Measurements from ENCODE around the gene RIPOR3. TPM values are rescaled to one million over a fixed set of nuclear protein-coding genes. Genes with fewer than 3 reads are reported as not detected.
"Not testable (repeated sequence)": the region's sequence is repeated elsewhere in the genome, so short reads cannot be mapped to it uniquely, and the experiment has no call there.

The RIPOR3 gene
- total RNA-seq, 1 donor: 6.5 TPM

DNA sequence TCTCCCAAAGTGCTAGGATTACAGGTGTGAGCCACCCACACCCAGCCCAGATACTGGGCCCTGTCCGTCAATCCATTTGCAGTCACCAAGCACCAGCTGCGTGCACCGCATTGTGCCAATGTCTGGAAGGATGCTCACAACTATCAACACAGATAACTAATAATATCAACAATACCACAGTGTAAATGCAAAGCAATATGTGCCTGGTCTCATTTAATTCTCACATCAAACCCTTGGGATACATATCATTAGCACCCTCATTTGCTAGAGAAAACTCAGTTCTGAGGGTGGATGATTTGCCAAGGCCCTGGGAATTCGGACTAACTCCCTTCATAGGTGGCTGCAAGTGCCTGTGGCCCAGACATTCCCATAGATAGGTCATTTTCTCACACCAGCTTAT, 14.5 kb downstream of the RIPOR3 start:
- DNase-seq (ENCODE audit: low read depth): no peak
- TF ChIP-seq, protein P1, sequence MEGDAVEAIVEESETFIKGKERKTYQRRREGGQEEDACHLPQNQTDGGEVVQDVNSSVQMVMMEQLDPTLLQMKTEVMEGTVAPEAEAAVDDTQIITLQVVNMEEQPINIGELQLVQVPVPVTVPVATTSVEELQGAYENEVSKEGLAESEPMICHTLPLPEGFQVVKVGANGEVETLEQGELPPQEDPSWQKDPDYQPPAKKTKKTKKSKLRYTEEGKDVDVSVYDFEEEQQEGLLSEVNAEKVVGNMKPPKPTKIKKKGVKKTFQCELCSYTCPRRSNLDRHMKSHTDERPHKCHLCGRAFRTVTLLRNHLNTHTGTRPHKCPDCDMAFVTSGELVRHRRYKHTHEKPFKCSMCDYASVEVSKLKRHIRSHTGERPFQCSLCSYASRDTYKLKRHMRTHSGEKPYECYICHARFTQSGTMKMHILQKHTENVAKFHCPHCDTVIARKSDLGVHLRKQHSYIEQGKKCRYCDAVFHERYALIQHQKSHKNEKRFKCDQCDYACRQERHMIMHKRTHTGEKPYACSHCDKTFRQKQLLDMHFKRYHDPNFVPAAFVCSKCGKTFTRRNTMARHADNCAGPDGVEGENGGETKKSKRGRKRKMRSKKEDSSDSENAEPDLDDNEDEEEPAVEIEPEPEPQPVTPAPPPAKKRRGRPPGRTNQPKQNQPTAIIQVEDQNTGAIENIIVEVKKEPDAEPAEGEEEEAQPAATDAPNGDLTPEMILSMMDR (IDR thresholded peaks at IDR 0.05; ENCODE audit: insufficient read depth, low read length): no peak
- H3K4me3 ChIP-seq (ENCODE audit: low read depth, low read length): no peak overlapping the region

DNA sequence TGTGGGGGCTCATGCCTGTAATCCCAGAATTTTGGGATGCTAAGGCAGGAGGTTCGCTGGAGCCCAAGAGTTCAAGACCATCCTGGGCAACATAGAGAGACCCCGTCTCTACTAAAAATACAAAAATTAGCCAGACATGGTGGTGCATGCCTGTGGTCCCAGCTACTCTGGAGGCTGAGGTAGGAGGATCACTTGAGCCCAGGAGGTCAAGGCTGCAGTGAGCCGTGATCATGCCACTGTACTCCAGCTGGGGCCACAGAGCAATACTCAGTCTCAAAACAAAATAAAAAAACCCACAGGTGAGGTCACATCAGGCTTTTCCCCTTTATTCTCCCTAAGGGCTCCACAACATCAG, 15.0 kb downstream of the RIPOR3 start:
- not testable (repeated sequence) for H3K4me3 ChIP-seq (ENCODE audit: low read depth, low read length); DNase-seq (ENCODE audit: low read depth)

DNA sequence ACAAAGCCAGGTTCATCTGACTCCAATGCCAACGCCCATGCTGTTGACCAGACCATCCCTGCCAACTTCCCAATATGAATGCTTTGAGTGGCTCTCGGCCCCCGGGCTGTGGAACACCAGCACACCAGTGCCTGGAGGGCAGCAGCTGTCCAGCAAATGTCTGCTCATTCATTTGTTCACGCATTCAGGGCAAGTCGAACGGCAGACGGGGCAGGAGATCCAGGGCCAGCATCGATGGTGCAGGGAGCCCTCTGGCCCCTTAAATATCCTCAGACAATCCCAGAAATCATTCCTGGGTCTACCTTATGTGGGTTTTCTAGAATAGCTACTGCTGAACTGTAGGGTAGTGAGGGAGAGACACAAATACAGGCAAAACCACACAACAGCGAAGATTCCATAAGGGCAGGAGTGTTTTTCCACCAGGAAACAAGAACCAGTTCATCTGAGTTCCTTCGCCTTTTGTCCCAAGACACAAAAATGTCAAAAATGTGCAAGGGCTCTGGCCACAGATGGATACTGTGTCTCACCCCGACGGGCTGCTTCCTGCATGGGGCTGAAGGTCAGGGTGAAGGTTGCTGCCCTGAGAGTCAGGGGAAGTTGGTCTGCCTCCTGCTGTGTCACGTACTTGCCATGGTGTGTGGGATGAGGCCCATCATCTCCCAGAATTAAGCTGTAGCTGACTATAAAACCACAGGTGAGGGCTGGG, 15.5 kb downstream of the RIPOR3 start:
- DNase-seq (ENCODE audit: low read depth): no peak
- TF ChIP-seq, protein P1 (IDR thresholded peaks at IDR 0.05; ENCODE audit: insufficient read depth, low read length): no peak

DNA sequence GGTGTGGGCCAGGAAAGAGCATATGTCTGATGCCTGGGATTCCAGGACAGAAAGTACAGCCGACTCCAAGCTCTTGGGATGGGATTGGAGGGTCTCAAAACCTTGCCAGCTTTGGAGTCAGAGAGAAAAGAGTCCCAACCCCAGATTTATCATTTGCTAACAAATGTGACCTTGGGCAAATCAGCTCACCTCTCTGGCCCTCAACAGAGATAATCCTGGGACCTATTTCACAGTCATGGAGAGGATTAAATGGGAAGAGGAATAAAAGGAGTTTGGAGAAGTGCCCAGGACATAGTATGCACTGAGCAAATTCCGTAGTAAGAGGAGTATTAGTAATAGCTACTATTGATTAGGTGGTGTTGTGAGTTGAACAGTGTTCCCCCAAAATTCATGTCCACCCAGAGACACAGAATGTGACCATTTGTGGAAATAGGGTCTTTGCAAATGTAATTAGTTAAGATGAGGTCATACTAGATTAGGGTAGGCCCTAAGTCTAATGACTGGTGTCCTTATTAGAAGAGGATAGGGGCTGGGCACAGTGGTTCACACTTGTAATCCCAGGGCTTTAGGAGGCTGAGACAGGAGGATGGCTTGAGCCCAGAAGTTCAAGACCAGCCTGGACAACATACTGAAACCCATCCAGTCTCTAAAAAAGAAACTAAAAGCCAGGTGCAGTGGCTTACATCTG, 17.1 kb downstream of the RIPOR3 start:
- DNase-seq (ENCODE audit: low read depth): no peak
- TF ChIP-seq, protein P1 (IDR thresholded peaks at IDR 0.05; ENCODE audit: insufficient read depth, low read length): no peak
- H3K4me3 ChIP-seq (ENCODE audit: low read depth, low read length): no peak overlapping the region

More for the DNA sequence above, 15.5 kb downstream of the RIPOR3 start:
- no peak overlapping the region for H3K4me3 ChIP-seq (ENCODE audit: low read depth, low read length)

DNA sequence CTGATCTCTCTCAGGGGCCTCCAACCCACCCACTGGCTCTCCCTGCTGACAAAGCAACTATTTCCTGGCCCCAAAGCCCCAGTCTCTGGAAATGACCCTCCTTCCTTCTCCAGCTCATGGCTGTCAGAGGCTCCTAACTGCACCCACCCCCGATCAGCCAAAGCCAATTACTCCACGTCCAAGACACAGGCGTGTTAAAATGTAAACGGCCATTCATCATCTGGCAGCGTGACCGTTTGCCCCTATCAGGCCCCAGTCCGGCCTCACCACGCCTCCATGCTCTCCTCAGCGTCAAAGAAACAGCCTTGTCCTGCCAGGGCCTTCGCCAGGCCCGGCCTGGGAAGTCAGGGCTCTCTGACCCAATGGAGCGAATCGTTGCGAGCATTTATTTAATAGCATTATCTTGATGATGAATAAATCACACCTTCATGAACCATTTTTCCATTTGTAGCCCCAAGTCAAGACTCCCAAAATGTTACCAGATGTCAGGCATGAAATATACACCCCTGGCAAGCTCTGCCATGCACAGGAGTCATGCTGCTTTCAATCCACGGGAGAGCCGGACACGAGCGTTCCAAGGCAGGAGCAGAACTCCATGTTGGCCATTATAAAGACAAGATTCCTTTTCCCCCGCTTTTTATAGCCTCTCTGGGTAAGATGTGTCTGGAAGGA, 17.7 kb downstream of the RIPOR3 start:
- TF ChIP-seq, protein P1 (IDR thresholded peaks at IDR 0.05; ENCODE audit: insufficient read depth, low read length): no peak
- H3K4me3 ChIP-seq (ENCODE audit: low read depth, low read length): no peak overlapping the region
- DNase-seq (ENCODE audit: low read depth): no peak

DNA sequence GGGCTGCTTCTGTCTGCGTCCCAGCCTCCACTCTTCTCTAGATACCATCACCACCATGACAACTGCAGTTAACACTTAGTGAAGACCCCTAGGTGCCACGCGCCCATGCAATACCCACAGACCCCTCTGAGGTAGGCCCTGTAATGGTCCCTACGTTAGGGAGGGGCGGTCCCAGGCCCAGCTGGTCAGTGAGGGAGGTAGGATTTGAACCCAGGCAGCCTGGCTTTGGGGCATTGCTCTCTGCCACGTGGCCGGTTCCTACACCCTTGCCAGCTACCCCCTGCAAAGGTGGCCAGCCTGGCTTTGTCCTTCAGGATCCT, 18.2 kb downstream of the RIPOR3 start:
- TF ChIP-seq, protein P1 (IDR thresholded peaks at IDR 0.05; ENCODE audit: insufficient read depth, low read length): no peak
- H3K4me3 ChIP-seq (ENCODE audit: low read depth, low read length): no peak overlapping the region
- no peak for DNase-seq (ENCODE audit: low read depth)

DNA sequence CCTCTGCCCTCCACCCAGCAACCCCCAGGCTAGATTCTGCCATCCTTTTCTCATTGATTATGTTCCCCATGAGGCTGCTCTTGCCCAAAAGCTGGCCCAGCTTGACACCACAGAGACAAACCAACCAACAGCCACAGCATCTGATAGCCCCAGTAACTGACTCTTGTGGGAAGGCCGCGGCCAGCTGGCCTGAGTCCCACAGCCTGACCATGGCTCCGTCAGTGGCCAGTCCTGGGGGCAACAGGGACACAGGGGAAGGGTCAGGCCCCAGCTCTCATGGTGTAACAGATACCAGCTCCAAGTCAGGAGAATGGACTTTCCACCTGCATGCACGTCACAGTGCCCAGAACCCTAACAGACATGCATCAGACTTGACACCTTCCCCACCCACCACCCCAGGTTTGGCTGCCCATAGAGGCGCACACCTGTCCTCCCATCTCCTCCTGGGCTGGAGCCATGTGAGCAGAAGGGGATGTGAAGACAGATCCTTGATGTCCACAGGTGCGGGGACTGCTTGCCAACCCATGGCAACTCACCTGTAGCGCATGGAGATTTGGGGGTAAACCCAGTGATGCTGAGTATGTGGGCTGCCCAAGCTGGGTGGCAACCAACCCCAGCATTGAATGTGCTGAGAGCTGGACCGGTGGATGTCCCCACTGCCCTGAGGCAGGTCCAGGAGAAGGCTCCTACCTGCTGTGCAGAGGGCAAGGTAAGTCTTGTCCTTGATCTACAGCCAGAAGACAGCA, 18.8 kb downstream of the RIPOR3 start:
- TF ChIP-seq, protein P1 (IDR thresholded peaks at IDR 0.05; ENCODE audit: insufficient read depth, low read length): no peak
- H3K4me3 ChIP-seq (ENCODE audit: low read depth, low read length): no peak overlapping the region
- DNase-seq (ENCODE audit: low read depth): no peak

Data from fibroblast of the aortic adventitia (primary cell).